Panc1 (cell line): ENCODE data around the gene BEND3. TPM values are rescaled to one million over a fixed set of nuclear protein-coding genes. Genes with fewer than 3 reads are reported as not detected.

Experiments used
- ATAC-seq: fragments of 200-7000 bp; cut with Tn5 transposase; 2 replicates; pipeline ENCODE4 v1.9.1; 2020; ENCODE audit warnings: mild to moderate bottlenecking, moderate library complexity
- BruUV-seq: library from RNA; stranded (reverse); fragments of 400-500 nt; replicated peaks from 2 replicates; lab custom pipeline; 2021; lab: Mats Ljungman, UMichigan
- CTCF ChIA-PET: fragments of 300-600 bp; sonication (Branson Sonifier 250); formaldehyde crosslinking; loops from one replicate; lab custom pipeline; 2022; ENCODE audit warnings: antibody characterized with exemption; lab: Charles Lee
- POLR2A ChIA-PET: fragments of 300-600 bp; sonication (Branson Sonifier 250); formaldehyde crosslinking; loops from one replicate; lab custom pipeline; 2022; ENCODE audit warnings: antibody characterized with exemption; lab: Charles Lee
- DNase-seq: peaks from one replicate; pipeline ENCODE4 v3.0.0-alpha.2; 2010; ENCODE audit warnings: low read depth, low spot score
- H3K27ac ChIP-seq: 2 replicates; pipeline ENCODE4 v1.5.1; 2011; ENCODE audit warnings: mild to moderate bottlenecking, low read length, inconsistent platforms
- H3K27me3 ChIP-seq: fragments of 200-500 bp; sonication (Bioruptor generic); 2 replicates; pipeline ENCODE4 v1.6.0; 2014; ENCODE audit warnings: low read length, inconsistent platforms; ENCODE audit not compliant: control insufficient read depth, insufficient read depth
- H3K36me3 ChIP-seq: fragments of 200-500 bp; sonication (Bioruptor generic); 2 replicates; pipeline ENCODE4 v1.5.1; 2014; ENCODE audit warnings: inconsistent platforms, mild to moderate bottlenecking, low read length, moderate library complexity; ENCODE audit not compliant: control insufficient read depth, insufficient read depth
- H3K4me1 ChIP-seq: 2 replicates; pipeline ENCODE4 v1.5.1; 2011; ENCODE audit warnings: inconsistent platforms, mild to moderate bottlenecking, low read length, moderate library complexity; ENCODE audit not compliant: control insufficient read depth, insufficient read depth
- H3K4me3 ChIP-seq, 2 experiments: 2 replicates each; pipeline ENCODE4 v1.5.1; 2011 to 2012; ENCODE audit warnings: low read depth in 2 of 2, low read length in 2 of 2, mild to moderate bottlenecking in 2 of 2, inconsistent platforms in 1 of 2, moderate library complexity in 1 of 2
- H3K9me3 ChIP-seq: fragments of 200-500 bp; sonication (Bioruptor generic); 2 replicates; pipeline ENCODE4 v1.5.1; 2014; ENCODE audit warnings: low read depth, mild to moderate bottlenecking, inconsistent platforms, low read length, moderate library complexity; ENCODE audit not compliant: control insufficient read depth, insufficient read depth
- POLR2AphosphoS5 ChIP-seq: IDR thresholded peaks from 2 replicates; pipeline ENCODE4 v1.6.1; 2012; ENCODE audit warnings: mild to moderate bottlenecking, low read depth, low read length, moderate library complexity
- SIN3A ChIP-seq: IDR thresholded peaks from 2 replicates; pipeline ENCODE4 v1.6.1; 2012; ENCODE audit warnings: low read depth, mild to moderate bottlenecking, low read length, moderate library complexity, borderline replicate concordance; ENCODE audit not compliant: insufficient read depth
- TCF7L2 ChIP-seq: IDR thresholded peaks from 2 replicates; pipeline ENCODE4 v1.6.1; 2011; ENCODE audit warnings: mild to moderate bottlenecking, low read depth, low read length, inconsistent platforms
- in situ Hi-C: cut with HindIII; loops from 2 replicates; pipeline ENCODE4 v1.10.0; 2016; ENCODE audit warnings: low sequenced_read_pairs, low pct_unique_long_range_greater_than_20kb
- intact Hi-C: fragments of 100-400 bp; cut with micrococcal nuclease; formaldehyde crosslinking; loops from one replicate; pipeline ENCODE4 v1.10.0; 2022; ENCODE audit not compliant: unreplicated experiment
- total RNA-seq: library from RNA; stranded (reverse); gene quantifications from one replicate; pipeline ENCODE4 v1.2.1, GENCODE V29; 2021; ENCODE audit not compliant: unreplicated experiment
- TF ChIP-seq, protein P1 (sequence below): fragments of 450-650 bp; IDR thresholded peaks from 2 replicates; pipeline ENCODE4 v1.5.1; 2017; ENCODE audit warnings: mild to moderate bottlenecking
- TF ChIP-seq, protein P2 (sequence below), 2 experiments: IDR thresholded peaks; 2 replicates each; pipeline ENCODE4 v1.6.1; 2011 to 2012; ENCODE audit warnings: low read depth in 2 of 2, control low read depth in 1 of 2, low read length in 1 of 2, mild to moderate bottlenecking in 1 of 2, moderate library complexity in 1 of 2; ENCODE audit not compliant: insufficient read depth in 1 of 2

Gene BEND3
- total RNA-seq, 1 experiment from 2014 or later: 9.9 TPM

DNA sequence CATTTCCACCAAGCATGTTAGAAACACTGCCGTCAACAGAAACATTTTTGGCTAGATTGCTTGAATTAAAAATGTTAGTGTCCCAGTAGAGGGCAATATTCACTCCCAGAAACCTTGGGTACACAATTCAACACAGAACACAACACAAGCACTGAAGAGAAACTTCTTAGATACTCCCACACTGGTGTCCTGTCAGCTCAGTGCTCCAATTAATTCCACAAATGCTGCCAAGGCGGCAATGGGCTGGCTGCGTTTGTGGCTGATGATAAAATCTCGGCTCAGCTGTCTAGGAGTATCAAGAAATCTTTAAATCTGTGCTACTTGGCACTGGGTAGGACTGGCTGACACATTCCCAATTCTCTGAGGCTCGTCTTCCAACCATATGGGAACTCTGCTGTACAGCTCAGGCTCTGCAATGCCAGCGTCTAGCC, 39.3 kb downstream of the BEND3 start:
- Histone ChIP-seq H3K36me3 (no peaks in the 10 kb centered on the region), H3K4me1 (no peaks in the 10 kb centered on the region), H3K9me3 (no peaks in the 10 kb centered on the region), H3K27me3 (no peaks in the 10 kb centered on the region), H3K27ac (no peak overlapping the region), H3K4me3 (no peak overlapping the region)
- ATAC-seq: no peak
- ChIA-PET POLR2A (no interaction called here), CTCF (interaction anchor here (0.5 kb wide), 1 partner anchor 260 kb away, joined by 3 read pairs; no protein-coding TSS in a partner anchor)
- in situ Hi-C loops (no loop called here), intact Hi-C loops (loop anchor here (5.0 kb wide), 1 partner anchor 36 kb away; no protein-coding TSS in a partner anchor)
- TF ChIP-seq TCF7L2: no peak
- no peak for TF ChIP-seq SIN3A
- TF ChIP-seq POLR2AphosphoS5: no peak
- TF ChIP-seq, protein P1, sequence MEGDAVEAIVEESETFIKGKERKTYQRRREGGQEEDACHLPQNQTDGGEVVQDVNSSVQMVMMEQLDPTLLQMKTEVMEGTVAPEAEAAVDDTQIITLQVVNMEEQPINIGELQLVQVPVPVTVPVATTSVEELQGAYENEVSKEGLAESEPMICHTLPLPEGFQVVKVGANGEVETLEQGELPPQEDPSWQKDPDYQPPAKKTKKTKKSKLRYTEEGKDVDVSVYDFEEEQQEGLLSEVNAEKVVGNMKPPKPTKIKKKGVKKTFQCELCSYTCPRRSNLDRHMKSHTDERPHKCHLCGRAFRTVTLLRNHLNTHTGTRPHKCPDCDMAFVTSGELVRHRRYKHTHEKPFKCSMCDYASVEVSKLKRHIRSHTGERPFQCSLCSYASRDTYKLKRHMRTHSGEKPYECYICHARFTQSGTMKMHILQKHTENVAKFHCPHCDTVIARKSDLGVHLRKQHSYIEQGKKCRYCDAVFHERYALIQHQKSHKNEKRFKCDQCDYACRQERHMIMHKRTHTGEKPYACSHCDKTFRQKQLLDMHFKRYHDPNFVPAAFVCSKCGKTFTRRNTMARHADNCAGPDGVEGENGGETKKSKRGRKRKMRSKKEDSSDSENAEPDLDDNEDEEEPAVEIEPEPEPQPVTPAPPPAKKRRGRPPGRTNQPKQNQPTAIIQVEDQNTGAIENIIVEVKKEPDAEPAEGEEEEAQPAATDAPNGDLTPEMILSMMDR: no peak
- TF ChIP-seq, protein P2, sequence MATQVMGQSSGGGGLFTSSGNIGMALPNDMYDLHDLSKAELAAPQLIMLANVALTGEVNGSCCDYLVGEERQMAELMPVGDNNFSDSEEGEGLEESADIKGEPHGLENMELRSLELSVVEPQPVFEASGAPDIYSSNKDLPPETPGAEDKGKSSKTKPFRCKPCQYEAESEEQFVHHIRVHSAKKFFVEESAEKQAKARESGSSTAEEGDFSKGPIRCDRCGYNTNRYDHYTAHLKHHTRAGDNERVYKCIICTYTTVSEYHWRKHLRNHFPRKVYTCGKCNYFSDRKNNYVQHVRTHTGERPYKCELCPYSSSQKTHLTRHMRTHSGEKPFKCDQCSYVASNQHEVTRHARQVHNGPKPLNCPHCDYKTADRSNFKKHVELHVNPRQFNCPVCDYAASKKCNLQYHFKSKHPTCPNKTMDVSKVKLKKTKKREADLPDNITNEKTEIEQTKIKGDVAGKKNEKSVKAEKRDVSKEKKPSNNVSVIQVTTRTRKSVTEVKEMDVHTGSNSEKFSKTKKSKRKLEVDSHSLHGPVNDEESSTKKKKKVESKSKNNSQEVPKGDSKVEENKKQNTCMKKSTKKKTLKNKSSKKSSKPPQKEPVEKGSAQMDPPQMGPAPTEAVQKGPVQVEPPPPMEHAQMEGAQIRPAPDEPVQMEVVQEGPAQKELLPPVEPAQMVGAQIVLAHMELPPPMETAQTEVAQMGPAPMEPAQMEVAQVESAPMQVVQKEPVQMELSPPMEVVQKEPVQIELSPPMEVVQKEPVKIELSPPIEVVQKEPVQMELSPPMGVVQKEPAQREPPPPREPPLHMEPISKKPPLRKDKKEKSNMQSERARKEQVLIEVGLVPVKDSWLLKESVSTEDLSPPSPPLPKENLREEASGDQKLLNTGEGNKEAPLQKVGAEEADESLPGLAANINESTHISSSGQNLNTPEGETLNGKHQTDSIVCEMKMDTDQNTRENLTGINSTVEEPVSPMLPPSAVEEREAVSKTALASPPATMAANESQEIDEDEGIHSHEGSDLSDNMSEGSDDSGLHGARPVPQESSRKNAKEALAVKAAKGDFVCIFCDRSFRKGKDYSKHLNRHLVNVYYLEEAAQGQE (IDR thresholded peaks at IDR 0.05; ENCODE audit: insufficient read depth in 1 of 2, low read depth in 2 of 2, low read length in 1 of 2): no peak
- DNase-seq: no peak
- no TSS peak for BruUV-seq

DNA sequence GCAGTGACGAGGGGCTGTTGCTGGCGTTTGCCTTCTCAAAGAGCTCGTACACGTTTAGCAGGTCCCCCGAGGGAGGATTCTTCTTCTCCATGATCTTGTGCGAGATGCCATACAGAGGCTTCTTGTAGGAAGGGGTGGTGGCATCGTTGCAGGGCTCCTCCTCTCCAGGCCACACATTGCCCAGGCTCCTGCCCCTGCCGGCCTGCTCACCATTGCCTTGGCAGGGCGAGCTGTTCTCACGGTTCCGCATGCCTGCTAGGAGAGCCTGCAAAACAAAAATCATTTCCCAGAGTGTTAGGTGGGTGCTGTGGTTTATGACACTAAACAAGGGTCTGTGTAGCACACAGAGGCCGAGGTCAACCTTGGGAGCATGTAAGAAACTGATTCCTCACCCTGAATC, 44.6 kb downstream of the BEND3 start:
- in situ Hi-C loops (no loop called here), intact Hi-C loops (no loop called here)
- TF ChIP-seq POLR2AphosphoS5 (no peak), SIN3A (no peak), TCF7L2 (no peak)
- TF ChIP-seq, protein P1: no peak
- TF ChIP-seq, protein P2 (IDR thresholded peaks at IDR 0.05; ENCODE audit: insufficient read depth in 1 of 2, low read depth in 2 of 2, low read length in 1 of 2): no peak
- no peaks in the 10 kb centered on the region for H3K9me3 ChIP-seq
- ChIA-PET CTCF (no interaction called here), POLR2A (no interaction called here)
- no peak overlapping the region for H3K27ac ChIP-seq
- H3K4me3 ChIP-seq: no peak overlapping the region
- H3K36me3 ChIP-seq: no peaks in the 10 kb centered on the region
- BruUV-seq: no TSS peak
- DNase-seq: no peak
- H3K4me1 ChIP-seq: no peaks in the 10 kb centered on the region
- H3K27me3 ChIP-seq: no peaks in the 10 kb centered on the region
- no peak for ATAC-seq
